Measurements from ENCODE around the gene PPP1R13B.

The PPP1R13B gene

DNA sequence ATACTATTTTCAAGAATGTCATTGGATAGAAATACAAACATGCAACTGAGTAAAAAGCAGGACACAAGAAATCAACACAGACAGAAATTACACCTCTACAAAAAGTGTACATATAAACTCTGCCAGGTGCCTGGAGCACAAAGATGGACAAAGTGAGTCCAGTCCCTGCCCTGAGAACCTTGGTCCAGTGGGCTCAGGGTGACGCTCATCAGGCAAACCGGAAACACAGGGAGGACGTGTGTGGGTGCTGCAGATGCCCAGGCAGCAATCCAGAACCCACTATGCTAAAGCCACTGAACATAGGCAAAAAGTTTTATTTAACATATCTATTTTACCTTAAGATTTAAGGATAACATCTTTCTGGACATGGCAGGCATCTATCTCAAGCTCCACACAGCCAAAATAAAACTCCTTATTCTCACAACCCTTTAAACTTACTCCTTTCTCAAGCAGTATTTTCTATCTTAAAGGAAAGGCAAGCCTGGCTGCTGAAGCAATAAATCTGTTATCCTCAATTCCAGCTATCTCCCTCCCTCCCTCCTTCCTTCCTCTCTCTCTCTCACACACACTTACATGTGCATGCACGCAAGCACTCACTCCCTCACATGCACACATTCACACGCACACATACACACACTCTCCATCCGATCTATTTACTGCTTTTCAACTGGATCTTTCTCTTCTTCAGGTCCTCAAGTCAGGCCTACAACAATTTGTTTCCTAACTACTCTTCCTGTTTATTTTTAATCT is 10.2 kb downstream of the PPP1R13B start:
- no peak for DNase-seq (ENCODE audit: low spot score)

DNA sequence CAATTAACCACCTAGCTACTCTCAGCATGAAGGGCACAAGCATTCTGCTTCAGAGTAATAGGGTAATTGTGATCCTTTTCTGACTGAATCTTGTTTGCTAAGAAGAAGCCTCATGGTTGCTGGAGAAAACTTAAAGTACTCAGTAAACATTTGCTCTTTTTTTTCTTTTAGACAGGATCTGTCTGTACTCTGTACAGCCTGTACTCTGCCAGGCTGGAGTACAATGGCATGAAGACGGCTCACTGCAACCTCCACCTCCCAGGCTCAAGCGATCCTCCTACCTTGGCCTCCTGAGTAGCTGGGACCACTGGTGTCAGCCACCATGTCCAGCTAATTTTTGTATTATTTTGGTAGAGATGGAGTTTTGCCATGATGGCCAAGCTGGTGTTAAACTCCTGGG is 12.4 kb downstream of the PPP1R13B start:
- no peak for DNase-seq (ENCODE audit: low spot score)

GRCh38 chr14:103833711-103834110 is 13.7 kb downstream of the PPP1R13B start:
- DNase-seq (ENCODE audit: low spot score), result no peak

DNA sequence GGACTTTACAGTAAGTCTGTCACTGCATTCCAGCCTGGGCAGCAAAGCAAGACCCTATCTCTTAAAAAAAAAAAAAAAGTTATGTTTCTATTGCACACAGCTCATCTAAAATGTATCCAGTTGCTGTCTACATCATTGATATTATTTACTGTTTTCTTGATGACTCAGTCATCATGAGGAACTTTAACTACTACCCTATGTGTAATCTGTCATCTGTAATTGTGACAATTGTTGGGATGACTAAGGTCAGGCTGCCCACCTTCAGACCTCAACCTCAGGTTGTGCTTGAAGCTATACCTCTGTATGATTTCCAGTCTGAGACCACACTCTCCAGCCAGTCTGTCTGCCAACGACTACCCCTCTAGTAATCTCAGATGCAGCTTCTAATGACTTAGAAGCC is 15.3 kb downstream of the PPP1R13B start:
- DNase-seq (ENCODE audit: low spot score), result no peak

GRCh38 chr14:103830511-103831270 is 16.7 kb downstream of the PPP1R13B start:
- peak; percentile 74 for DNase-seq (ENCODE audit: low spot score)

DNA sequence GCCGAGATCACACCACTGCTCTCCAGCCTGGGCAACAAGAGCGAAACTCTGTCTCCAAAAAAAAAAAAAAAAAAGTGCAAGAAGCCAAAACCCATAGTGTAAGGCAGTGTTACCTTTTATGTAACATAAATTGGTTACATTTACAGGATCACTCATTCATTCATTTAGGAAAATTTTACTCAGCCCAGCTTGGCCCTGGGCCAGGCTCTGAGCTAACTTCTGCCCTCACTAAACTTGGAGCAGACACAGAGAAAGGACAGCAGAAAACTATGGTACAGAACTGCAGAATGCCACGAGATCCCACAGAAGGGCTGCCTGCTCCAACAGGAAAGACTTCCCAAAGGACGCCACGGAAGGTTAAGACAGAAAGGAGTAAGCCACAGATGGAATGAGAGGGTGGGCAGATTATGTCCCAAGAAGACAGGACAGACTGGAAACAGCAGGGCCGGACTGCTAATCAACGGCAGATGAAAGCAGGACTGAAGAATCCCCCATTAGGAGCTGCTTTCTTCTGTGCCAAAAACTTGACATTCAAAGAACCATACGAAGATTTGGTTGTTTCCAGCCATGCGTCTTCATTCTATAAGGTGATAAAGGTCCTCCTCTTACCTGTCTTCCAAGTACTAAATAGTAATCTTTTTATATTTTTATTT is 18.9 kb downstream of the PPP1R13B start:
- peak; percentile 23 for DNase-seq (ENCODE audit: low spot score)

DNA sequence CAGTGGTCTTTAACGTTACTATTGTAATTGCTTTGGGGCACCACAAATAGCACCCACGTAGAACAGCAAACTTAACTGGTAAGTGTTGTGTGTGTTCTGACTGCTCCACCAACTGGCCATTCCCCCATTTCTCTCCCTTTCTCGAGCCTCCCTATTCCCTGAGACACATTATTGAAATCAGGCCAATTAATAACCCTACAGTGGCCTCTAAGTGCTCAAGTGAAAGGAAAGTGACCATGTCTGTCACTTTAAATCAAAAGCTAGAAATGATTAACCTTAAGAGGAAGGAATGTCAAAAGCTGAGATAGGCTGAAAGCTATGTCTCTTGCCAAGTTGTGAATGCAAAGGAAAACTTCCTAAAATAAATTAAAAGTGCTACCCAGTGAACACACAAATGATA is 22.3 kb downstream of the PPP1R13B start:
- no peak for DNase-seq (ENCODE audit: low spot score)

DNA sequence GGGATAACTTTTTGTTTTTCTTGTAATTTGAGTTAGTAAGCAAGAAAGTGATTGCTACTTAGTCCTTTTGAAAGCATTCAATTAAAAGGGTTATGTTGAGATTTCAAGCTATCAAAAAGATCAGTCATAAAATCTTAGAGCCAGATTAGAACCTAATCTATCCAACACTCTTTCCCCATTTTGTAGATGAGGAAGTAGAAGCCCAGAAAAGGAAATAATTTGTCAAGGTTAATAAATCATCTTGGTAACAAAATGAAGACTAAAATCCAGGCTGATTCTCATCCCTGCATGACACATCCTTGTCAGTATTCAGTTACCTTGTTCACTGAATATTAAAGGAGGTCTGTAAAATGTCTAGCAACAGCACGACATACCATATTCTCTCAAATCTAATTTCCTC is 26.5 kb downstream of the PPP1R13B start:
- DNase-seq (ENCODE audit: low spot score), result no peak

GRCh38 chr14:103820382-103820781 is 27.0 kb downstream of the PPP1R13B start:
- DNase-seq (ENCODE audit: low spot score), result no peak

DNA sequence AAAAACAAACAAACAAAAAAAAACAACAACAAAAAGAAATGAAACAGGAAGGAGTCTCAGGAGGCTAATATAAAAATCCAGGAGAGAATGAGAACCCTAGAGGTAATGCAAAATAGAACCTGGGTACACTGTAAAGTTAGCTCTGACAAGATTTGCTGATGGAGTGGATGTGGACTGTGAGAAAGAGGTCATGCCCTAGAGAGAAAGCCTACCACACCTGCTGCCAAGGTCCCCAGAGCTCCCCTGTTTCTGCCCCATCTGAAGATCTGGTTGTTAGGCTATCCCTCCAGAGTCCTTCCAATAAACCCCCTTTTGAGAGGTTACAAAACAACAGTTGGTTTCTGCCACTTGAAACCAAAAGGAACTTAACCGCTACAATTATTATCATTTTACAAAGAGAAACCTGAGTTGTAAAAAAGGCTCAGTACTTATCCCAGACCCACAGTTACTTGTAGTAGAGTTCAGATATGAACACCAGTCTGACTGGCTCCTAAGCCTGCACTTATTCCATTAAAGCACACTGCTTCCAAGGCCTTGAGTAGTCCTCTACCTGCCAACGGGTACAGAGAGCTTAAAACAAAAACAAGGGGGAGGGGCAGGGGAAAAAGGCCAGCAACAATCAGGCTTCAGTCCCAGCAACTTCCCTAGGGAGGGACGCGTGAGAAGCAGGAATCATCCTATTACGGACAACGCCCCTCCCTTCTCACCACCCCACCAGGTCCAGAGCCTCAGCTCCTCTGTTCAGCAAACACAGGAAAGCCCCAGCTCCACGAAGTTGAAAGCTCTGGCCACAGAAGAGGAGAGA is 27.7 kb downstream of the PPP1R13B start:
- DNase-seq (ENCODE audit: low spot score), result peak; percentile 77

DNA sequence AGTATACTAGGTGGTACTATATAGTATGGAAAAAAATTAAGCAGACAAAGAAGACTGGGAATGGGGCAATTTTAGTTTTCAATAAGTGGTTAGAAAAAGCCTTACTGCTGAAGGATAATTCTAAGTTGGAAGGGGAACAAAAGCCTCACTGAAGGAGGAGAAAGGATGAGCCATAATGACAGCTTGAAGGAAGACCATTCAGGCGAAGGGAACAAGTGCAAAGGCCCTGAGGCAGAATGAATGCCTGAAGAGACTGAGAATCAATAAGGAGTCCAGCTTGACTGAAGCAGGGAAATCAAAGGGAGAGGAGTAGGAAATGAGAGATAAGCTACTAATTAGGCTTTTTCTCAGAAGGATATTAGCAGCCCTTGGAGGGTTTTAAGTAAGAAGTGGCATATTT is 28.5 kb downstream of the PPP1R13B start:
- DNase-seq (ENCODE audit: low spot score), result no peak

GRCh38 chr14:103818422-103818821 is 29.0 kb downstream of the PPP1R13B start:
- DNase-seq (ENCODE audit: low spot score), result no peak

DNA sequence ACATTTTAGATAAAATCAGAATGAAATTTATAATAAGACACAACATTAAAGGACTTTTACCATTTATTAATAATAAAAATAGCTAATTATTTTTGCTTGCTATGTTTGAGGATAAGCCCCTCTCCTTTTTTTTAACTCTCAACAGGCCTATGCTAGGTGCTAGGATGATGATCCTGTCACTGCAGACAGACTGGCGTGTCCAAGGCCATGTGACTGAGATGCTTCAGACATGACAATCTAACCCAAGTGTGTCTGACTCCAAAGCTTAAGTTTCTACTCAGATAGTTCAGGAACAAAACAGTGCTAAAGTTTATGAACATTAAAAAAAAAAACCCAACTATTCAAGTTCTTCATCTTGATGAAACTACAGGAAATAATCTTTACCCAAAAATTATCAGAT is 29.8 kb downstream of the PPP1R13B start:
- no peak for DNase-seq (ENCODE audit: low spot score)

DNA sequence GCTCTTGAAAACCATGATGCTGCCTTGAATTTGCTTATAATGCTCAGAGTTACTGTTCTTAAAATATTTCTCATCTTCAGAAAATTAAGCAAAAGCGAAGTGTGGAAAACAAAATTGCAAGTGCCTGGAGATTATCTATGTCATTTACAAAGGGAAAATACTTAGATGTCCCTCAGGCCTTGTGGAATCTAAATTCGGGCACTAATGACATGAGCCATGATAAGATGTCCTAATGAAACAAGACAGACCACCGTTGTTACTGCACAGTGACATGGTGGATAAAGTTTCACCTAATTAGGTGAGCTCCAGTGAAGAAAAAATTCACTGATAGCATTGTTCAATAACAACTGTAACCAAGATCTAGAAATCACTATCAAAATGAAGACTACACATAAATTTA is 30.4 kb downstream of the PPP1R13B start:
- DNase-seq (ENCODE audit: low spot score), result no peak

DNA sequence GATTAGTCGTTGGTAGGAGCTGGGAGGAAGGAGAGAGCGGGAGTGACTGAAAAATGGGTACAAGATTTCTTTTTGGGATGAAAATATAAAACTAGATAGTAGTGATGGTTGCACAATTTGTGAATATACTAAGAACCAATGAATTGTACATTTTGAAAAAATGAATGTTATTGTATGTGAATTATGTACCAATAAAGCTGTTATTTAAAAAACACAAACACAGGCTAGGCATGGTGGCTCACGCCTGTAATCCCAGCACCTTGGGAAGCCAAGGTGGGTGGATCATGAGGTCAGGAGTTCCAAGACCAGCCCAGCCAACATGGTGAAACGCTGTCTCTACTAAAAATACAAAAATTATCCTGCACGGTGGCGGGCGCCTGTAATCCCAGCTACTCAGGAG is 32.1 kb downstream of the PPP1R13B start:
- DNase-seq (ENCODE audit: low spot score), result no peak

- DNase-seq (ENCODE audit: low spot score), result no peak
Observed at GRCh38 chr14:103811189-103811588, 36.2 kb downstream of the PPP1R13B start.

GRCh38 chr14:103808403-103809001 is 38.9 kb downstream of the PPP1R13B start:
- no peak for DNase-seq (ENCODE audit: low spot score)

DNA sequence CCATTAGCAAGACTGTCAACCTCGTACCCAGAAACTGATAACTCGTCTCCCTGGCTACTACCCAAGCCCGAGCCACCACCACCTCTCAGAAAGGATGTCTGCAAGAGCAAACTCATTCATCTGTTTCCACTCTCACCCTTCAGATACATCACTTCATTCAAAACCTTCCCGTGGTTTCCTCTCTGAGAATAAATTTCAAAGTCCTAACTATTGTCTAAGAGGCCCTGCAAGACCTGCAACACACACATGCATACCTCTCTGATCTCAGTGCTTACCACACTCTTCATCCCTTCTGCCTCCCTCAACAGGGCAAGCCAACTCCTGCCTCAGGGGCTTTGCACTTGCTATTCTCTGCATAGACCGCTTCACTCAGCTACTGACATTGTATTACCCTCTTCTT is 40.6 kb downstream of the PPP1R13B start:
- no peak for DNase-seq (ENCODE audit: low spot score)

- DNase-seq (ENCODE audit: low spot score), result no peak
Observed at GRCh38 chr14:103805708-103806107, 41.7 kb downstream of the PPP1R13B start.

DNA sequence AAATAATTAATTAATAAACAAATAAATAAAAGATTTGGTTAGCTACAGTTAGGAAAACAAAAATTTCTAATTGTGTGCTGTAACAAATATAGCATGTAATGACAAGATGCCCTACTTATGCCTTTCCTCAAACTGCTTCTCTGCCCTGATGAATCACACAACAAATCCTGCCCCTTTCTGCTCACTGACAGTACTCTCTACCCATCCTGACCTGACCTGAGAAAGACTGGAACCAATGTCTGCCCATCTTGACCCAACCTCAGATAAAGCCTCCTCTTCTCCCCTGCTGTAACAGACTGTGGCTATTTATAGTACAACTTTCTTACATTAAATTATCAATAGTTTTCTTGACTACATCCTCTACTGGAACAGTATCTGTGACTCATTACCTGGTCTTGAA is 43.7 kb downstream of the PPP1R13B start:
- no peak for DNase-seq (ENCODE audit: low spot score)

DNA sequence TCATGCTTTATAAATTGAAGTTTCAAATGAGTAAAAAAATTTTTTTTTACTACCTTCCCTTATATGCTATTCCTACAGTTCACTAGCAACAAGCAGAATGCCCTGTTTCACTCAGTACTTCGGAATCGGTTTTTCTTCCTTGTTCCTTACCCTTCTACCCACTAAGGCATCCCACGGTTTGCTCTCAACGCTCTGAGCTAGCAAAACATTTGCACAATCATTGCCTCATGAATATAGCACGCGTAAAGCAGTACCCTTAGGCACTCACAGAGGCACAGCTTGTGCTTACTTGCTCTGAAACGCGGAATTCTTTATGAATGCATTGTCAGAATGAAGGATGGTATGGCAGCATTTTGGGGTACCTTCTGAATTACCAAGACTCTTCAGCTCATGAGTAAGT is 45.0 kb downstream of the PPP1R13B start:
- no peak for DNase-seq (ENCODE audit: low spot score)

- DNase-seq (ENCODE audit: low spot score), result no peak
Observed at GRCh38 chr14:103801459-103801858, 45.9 kb downstream of the PPP1R13B start.
